Esophagus squamous epithelium (tissue), 4 donors: ENCODE measurements around the gene KRTAP5-1.

Source experiments
- CTCF ChIP-seq, 6 experiments: fragments of 450-650 bp in 4 of 6; fragments of 200-600 bp in 2 of 6; sonication (generic) in 2 of 6; IDR thresholded peaks; one replicate each; pipeline ENCODE4 v1.5.1; 2016 to 2019; ENCODE audit warnings: antibody characterized with exemption in 6 of 6, mild to moderate bottlenecking in 4 of 6, moderate library complexity in 4 of 6
- POLR2A ChIP-seq, 4 donors: fragments of 450-650 bp; IDR thresholded peaks; one replicate each; pipeline ENCODE4 v1.6.1; 2017; ENCODE audit warnings: antibody characterized with exemption in 4 of 4, mild to moderate bottlenecking in 4 of 4, moderate library complexity in 3 of 4

GRCh38 chr11:1570001-1570453 lies 15.1 kb downstream of the KRTAP5-1 start:
- TF ChIP-seq POLR2A (IDR thresholded peaks at IDR 0.05), result no peak
- TF ChIP-seq CTCF (IDR thresholded peaks at IDR 0.05), result no peak
